Transverse colon (tissue), 4 donors: Measurements from ENCODE around the gene GAGE12D.
"Not testable (repeated sequence)": the region's sequence is repeated elsewhere in the genome, so short reads cannot be mapped to it uniquely, and the experiment has no call there.

ENCODE experiments used
- EP300 ChIP-seq: sonication (generic); formaldehyde crosslinking; IDR thresholded peaks from one replicate; pipeline ENCODE4 v1.6.1; 2017; ENCODE audit warnings: antibody characterized with exemption, low read depth
- POLR2A ChIP-seq: fragments of 450-650 bp; IDR thresholded peaks from one replicate; pipeline ENCODE4 v1.6.1; 2016; ENCODE audit warnings: antibody characterized with exemption, mild to moderate bottlenecking, moderate library complexity
- POLR2AphosphoS5 ChIP-seq, 3 donors: sonication (generic); formaldehyde crosslinking; IDR thresholded peaks; one replicate each; pipeline ENCODE4 v1.6.1; 2016; ENCODE audit warnings: antibody characterized with exemption in 3 of 3
- TF ChIP-seq, protein P1 (sequence below), 5 experiments: fragments of 200-600 bp in 3 of 5; fragments of 450-650 bp in 2 of 5; sonication (generic) in 3 of 5; IDR thresholded peaks; 1 replicate in 2 of 5; 2 replicates in 3 of 5; pipeline ENCODE4 v1.5.1; 2016 to 2017; ENCODE audit warnings: antibody characterized with exemption in 5 of 5, inconsistent platforms in 3 of 5, mild to moderate bottlenecking in 2 of 5, moderate library complexity in 1 of 5

- not testable (repeated sequence) for TF ChIP-seq POLR2A; EP300; POLR2AphosphoS5 (IDR thresholded peaks at IDR 0.05)
- TF ChIP-seq, protein P1, sequence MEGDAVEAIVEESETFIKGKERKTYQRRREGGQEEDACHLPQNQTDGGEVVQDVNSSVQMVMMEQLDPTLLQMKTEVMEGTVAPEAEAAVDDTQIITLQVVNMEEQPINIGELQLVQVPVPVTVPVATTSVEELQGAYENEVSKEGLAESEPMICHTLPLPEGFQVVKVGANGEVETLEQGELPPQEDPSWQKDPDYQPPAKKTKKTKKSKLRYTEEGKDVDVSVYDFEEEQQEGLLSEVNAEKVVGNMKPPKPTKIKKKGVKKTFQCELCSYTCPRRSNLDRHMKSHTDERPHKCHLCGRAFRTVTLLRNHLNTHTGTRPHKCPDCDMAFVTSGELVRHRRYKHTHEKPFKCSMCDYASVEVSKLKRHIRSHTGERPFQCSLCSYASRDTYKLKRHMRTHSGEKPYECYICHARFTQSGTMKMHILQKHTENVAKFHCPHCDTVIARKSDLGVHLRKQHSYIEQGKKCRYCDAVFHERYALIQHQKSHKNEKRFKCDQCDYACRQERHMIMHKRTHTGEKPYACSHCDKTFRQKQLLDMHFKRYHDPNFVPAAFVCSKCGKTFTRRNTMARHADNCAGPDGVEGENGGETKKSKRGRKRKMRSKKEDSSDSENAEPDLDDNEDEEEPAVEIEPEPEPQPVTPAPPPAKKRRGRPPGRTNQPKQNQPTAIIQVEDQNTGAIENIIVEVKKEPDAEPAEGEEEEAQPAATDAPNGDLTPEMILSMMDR (IDR thresholded peaks at IDR 0.05): not testable (repeated sequence)
These were observed 28.6 kb downstream of the GAGE12D start, which contains the start of gene GAGE12G for GRCh38 chrX:49570100-49570499.
